ENCODE measurements around the gene MAST1. TPM values are rescaled to one million over a fixed set of nuclear protein-coding genes. Genes with fewer than 3 reads are reported as not detected.

The MAST1 gene
- total and polyA plus RNA-seq, 4 donors: 0.08 to 0.54 (median 0.23) TPM

- Histone ChIP-seq H3K4me1 (ENCODE audit: control insufficient read depth in 4 of 4, insufficient read depth in 4 of 4, low read length in 3 of 4) (peaks cover 0 to 15% (median 6%) of the 10 kb centered on the region in 4 donors), H3K9me3 (ENCODE audit: control insufficient read depth in 4 of 4, low read length in 3 of 4) (no peaks in the 10 kb centered on the region), H3K9ac (ENCODE audit: low read depth in 1 of 2, low read length in 2 of 2) (no peak overlapping the region), H3K27ac (ENCODE audit: low read depth in 1 of 2, low read length in 2 of 2) (no peak overlapping the region), H3K27me3 (ENCODE audit: control insufficient read depth in 4 of 4, insufficient read depth in 4 of 4, low read length in 3 of 4) (peaks cover 0 to 28% (median 16%) of the 10 kb centered on the region in 4 donors), H3K36me3 (ENCODE audit: control insufficient read depth in 4 of 4, insufficient read depth in 3 of 4, low read depth in 1 of 4, low read length in 3 of 4) (no peaks in the 10 kb centered on the region), H3K4me3 (ENCODE audit: low read depth in 1 of 3, low read length in 3 of 3) (no peak overlapping the region)
- TF ChIP-seq YY1 (IDR thresholded peaks at IDR 0.05) (no peak), RAD21 (IDR thresholded peaks at IDR 0.05) (no peak), CTCF (IDR thresholded peaks at IDR 0.05; ENCODE audit: low read depth, low read length, missing input control) (no peak), SP1 (IDR thresholded peaks at IDR 0.05) (no peak), HNF4G (IDR thresholded peaks at IDR 0.05) (no peak), HNF4A (conservative IDR thresholded peaks at IDR 0.05) (no peak), EGR1 (IDR thresholded peaks at IDR 0.05; ENCODE audit: low read depth in 2 of 2) (no peak)
- no peak for DNase-seq (ENCODE audit: low spot score)
- WGBS: 70% methylated on average over 4 of the region's 4 CpGs
Measured at GRCh38 chr19:12837225-12837624, 1.1 kb upstream of the MAST1 start.

- H3K9ac ChIP-seq (ENCODE audit: low read depth in 1 of 2, low read length in 2 of 2): no peak overlapping the region
- TF ChIP-seq ZBTB33 (IDR thresholded peaks at IDR 0.05) (no peak), REST (IDR thresholded peaks at IDR 0.05) (no peak), HNF4A (conservative IDR thresholded peaks at IDR 0.05) (no peak), RXRA (IDR thresholded peaks at IDR 0.05) (no peak)
- H3K4me3 ChIP-seq (ENCODE audit: low read depth in 1 of 3, low read length in 3 of 3): no peak overlapping the region
- H3K27me3 ChIP-seq (ENCODE audit: control insufficient read depth in 4 of 4, insufficient read depth in 4 of 4, low read length in 3 of 4): peaks cover 0 to 25% (median 13%) of the 10 kb centered on the region in 4 donors
- no peaks in the 10 kb centered on the region for H3K9me3 ChIP-seq (ENCODE audit: control insufficient read depth in 4 of 4, low read length in 3 of 4)
- peaks cover 0 to 7% (median 3%) of the 10 kb centered on the region in 4 donors for H3K4me1 ChIP-seq (ENCODE audit: control insufficient read depth in 4 of 4, insufficient read depth in 4 of 4, low read length in 3 of 4)
- DNase-seq (ENCODE audit: low spot score): no peak
- no peaks in the 10 kb centered on the region for H3K36me3 ChIP-seq (ENCODE audit: control insufficient read depth in 4 of 4, insufficient read depth in 3 of 4, low read depth in 1 of 4, low read length in 3 of 4)
- 23% methylated on average over 21 of the region's 21 CpGs for WGBS
- no peak overlapping the region for H3K27ac ChIP-seq (ENCODE audit: low read depth in 1 of 2, low read length in 2 of 2)
Measured at GRCh38 chr19:12838886-12839756, 806 bp downstream of the MAST1 start.
